ENCODE measurements around the gene DCTN1. TPM values are rescaled to one million over a fixed set of nuclear protein-coding genes. Genes with fewer than 3 reads are reported as not detected.
A peak's percentile ranks its signal among the peaks of the same experiment; 100 is the strongest.

The DCTN1 gene
- total RNA-seq, 1 experiment from 2014 or later = 139 TPM

- no peaks in the 10 kb centered on the region for H3K4me1 ChIP-seq
- no peaks in the 10 kb centered on the region for H3K9me3 ChIP-seq
- H3K27me3 ChIP-seq (replicated peaks; ENCODE audit: control insufficient read depth, insufficient read depth, low read length) = no peaks in the 10 kb centered on the region
- Mint-ChIP-seq H3K27ac (ENCODE audit: unreplicated experiment) (no peak overlapping the region), H3K9me3 (ENCODE audit: unreplicated experiment) (no peaks in the 10 kb centered on the region), H3K4me3 (ENCODE audit: unreplicated experiment) (no peak overlapping the region), H3K36me3 (ENCODE audit: insufficient read depth, unreplicated experiment) (peaks cover 78% of the 10 kb centered on the region), H3K4me1 (ENCODE audit: low read depth, unreplicated experiment) (peaks cover 14% of the 10 kb centered on the region), H3K27me3 (ENCODE audit: insufficient read depth, unreplicated experiment) (peaks cover 6% of the 10 kb centered on the region)
- CTCF ChIA-PET = interaction anchor here (0.5 kb wide), 1 partner anchor 33 kb away, joined by 6 read pairs; no protein-coding TSS in a partner anchor
- H3K36me3 ChIP-seq (ENCODE audit: control insufficient read depth, insufficient read depth, low read length) = peaks cover 2% of the 10 kb centered on the region
- DNase-seq = no peak
- BruUV-seq (replicated peaks) = TSS peak; percentile 5
- no peak overlapping the region for H3K4me3 ChIP-seq (ENCODE audit: low read depth, low read length)
- POLR2A ChIA-PET = interaction anchor here (1.1 kb wide), 1 partner anchor 16 kb away, joined by 7 read pairs; no protein-coding TSS in a partner anchor
- TF ChIP-seq CTCF (IDR thresholded peaks at IDR 0.05; ENCODE audit: insufficient read depth in 1 of 2, low read depth in 1 of 2, low read length in 1 of 2, severe bottlenecking in 1 of 2, unreplicated experiment in 1 of 2) = no peak
- intact Hi-C loops (cut with micrococcal nuclease; ENCODE audit: unreplicated experiment) = loop anchor here (2.0 kb wide), 1 partner anchor 16 kb away; the partner anchor contains the start of gene RTKN
These were observed 44.3 kb upstream of the DCTN1 start for GRCh38 chr2:74424139-74424992.

GRCh38 chr2:74423231-74424095, 43.4 kb upstream of the DCTN1 start:
- ChIA-PET POLR2A (interaction anchor here (1.1 kb wide), 1 partner anchor 17 kb away, joined by 7 read pairs; no protein-coding TSS in a partner anchor), CTCF (interaction anchor here (0.5 kb wide), 1 partner anchor 34 kb away, joined by 6 read pairs; no protein-coding TSS in a partner anchor)
- H3K4me1 ChIP-seq = no peaks in the 10 kb centered on the region
- no peaks in the 10 kb centered on the region for H3K9me3 ChIP-seq
- H3K4me1 Mint-ChIP-seq (ENCODE audit: low read depth, unreplicated experiment) = peaks cover 14% of the 10 kb centered on the region
- H3K27me3 ChIP-seq (replicated peaks; ENCODE audit: control insufficient read depth, insufficient read depth, low read length) = no peaks in the 10 kb centered on the region
- peak overlapping the region; percentile 98 for H3K27ac Mint-ChIP-seq (ENCODE audit: unreplicated experiment)
- no peak overlapping the region for H3K4me3 ChIP-seq (ENCODE audit: low read depth, low read length)
- intact Hi-C loops (cut with micrococcal nuclease; ENCODE audit: unreplicated experiment) = loop anchor here (2.0 kb wide), 2 partner anchors 17 to 31 kb away; partner anchors contain the start of genes INO80B and RTKN
- no peak for DNase-seq
- H3K36me3 ChIP-seq (ENCODE audit: control insufficient read depth, insufficient read depth, low read length) = peaks cover 2% of the 10 kb centered on the region
- no TSS peak for BruUV-seq (replicated peaks)
- H3K4me3 Mint-ChIP-seq (ENCODE audit: unreplicated experiment) = peak overlapping the region; percentile 96
- no peak for TF ChIP-seq CTCF (IDR thresholded peaks at IDR 0.05; ENCODE audit: insufficient read depth in 1 of 2, low read depth in 1 of 2, low read length in 1 of 2, severe bottlenecking in 1 of 2, unreplicated experiment in 1 of 2)
- peaks cover 69% of the 10 kb centered on the region for H3K36me3 Mint-ChIP-seq (ENCODE audit: insufficient read depth, unreplicated experiment)
- H3K9me3 Mint-ChIP-seq (ENCODE audit: unreplicated experiment) = no peaks in the 10 kb centered on the region
- H3K27me3 Mint-ChIP-seq (ENCODE audit: insufficient read depth, unreplicated experiment) = peaks cover 8% of the 10 kb centered on the region

Measured in Caco-2 (cell line).